Cardiac muscle cell (in vitro differentiated cells and primary cell): ENCODE data around the gene PXMP2. TPM values are rescaled to one million over a fixed set of nuclear protein-coding genes. Genes with fewer than 3 reads are reported as not detected.
A peak's percentile ranks its signal among the peaks of the same experiment; 100 is the strongest.

Source experiments
- DNase-seq, 2 donors: peaks; one replicate each; pipeline versions ENCODE4 v3.0.0 to v3.0.0-alpha.2; 2010 to 2017; ENCODE audit warnings: low read depth in 1 of 2, low spot score in 1 of 2
- H3K27ac ChIP-seq: fragments of 200-600 bp; sonication (generic); 2 replicates; pipeline ENCODE4 v1.5.1; 2016
- H3K27me3 ChIP-seq: fragments of 200-600 bp; sonication (generic); 2 replicates; pipeline ENCODE4 v1.6.0; 2016; ENCODE audit warnings: control low read depth
- H3K36me3 ChIP-seq: fragments of 200-600 bp; sonication (generic); 2 replicates; pipeline ENCODE4 v1.5.1; 2016; ENCODE audit warnings: control low read depth
- H3K4me1 ChIP-seq: fragments of 200-600 bp; sonication (generic); 2 replicates; pipeline ENCODE4 v1.8.1; 2017; ENCODE audit warnings: low read depth, mild to moderate bottlenecking, mixed run types
- H3K4me3 ChIP-seq: fragments of 200-600 bp; sonication (generic); 2 replicates; pipeline ENCODE4 v1.5.1; 2016; ENCODE audit warnings: mild to moderate bottlenecking
- H3K9me3 ChIP-seq: fragments of 200-600 bp; sonication (generic); 2 replicates; pipeline ENCODE4 v1.5.1; 2017; ENCODE audit warnings: low read depth, mild to moderate bottlenecking, control low read depth
- polyA plus RNA-seq: library from polyadenylated mRNA; unstranded; fragments of >200 nt; fragmentation: Nextera tagmentation; extraction: Ambion mirVana; gene quantifications from 2 replicates; pipeline ENCODE4 v1.2.1, GENCODE V29; 2016
- total RNA-seq: library from RNA; depleted of rRNA; stranded (reverse); fragments of >200 nt; gene quantifications from 2 replicates; pipeline ENCODE4 v1.2.3, GENCODE V29; 2016
- TF ChIP-seq, protein P1 (sequence below): IDR thresholded peaks from 2 replicates; pipeline ENCODE4 v1.5.1; 2012; ENCODE audit warnings: low read depth, mild to moderate bottlenecking, low read length

PXMP2 gene
- total and polyA plus RNA-seq, 2 experiments from 2014 or later, result 41.6 to 111 TPM

GRCh38 chr12:132672116-132672515 is 15.3 kb upstream of the PXMP2 start:
- peaks cover 17% of the 10 kb centered on the region for H3K36me3 ChIP-seq

GRCh38 chr12:132672678-132673077 is 14.7 kb upstream of the PXMP2 start:
- peak overlapping the region; percentile 23 for H3K27ac ChIP-seq
- TF ChIP-seq, protein P1, sequence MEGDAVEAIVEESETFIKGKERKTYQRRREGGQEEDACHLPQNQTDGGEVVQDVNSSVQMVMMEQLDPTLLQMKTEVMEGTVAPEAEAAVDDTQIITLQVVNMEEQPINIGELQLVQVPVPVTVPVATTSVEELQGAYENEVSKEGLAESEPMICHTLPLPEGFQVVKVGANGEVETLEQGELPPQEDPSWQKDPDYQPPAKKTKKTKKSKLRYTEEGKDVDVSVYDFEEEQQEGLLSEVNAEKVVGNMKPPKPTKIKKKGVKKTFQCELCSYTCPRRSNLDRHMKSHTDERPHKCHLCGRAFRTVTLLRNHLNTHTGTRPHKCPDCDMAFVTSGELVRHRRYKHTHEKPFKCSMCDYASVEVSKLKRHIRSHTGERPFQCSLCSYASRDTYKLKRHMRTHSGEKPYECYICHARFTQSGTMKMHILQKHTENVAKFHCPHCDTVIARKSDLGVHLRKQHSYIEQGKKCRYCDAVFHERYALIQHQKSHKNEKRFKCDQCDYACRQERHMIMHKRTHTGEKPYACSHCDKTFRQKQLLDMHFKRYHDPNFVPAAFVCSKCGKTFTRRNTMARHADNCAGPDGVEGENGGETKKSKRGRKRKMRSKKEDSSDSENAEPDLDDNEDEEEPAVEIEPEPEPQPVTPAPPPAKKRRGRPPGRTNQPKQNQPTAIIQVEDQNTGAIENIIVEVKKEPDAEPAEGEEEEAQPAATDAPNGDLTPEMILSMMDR, result no peak
- DNase-seq, result peak in 1 of 2 donors; percentile 6
- peaks cover 15% of the 10 kb centered on the region for H3K36me3 ChIP-seq
- no peaks in the 10 kb centered on the region for H3K27me3 ChIP-seq
- no peaks in the 10 kb centered on the region for H3K9me3 ChIP-seq
- H3K4me3 ChIP-seq, result no peak overlapping the region
- no peaks in the 10 kb centered on the region for H3K4me1 ChIP-seq

More at GRCh38 chr12:132672116-132672515, 15.3 kb upstream of the PXMP2 start:
- Histone ChIP-seq H3K27ac (no peak overlapping the region), H3K27me3 (no peaks in the 10 kb centered on the region), H3K4me1 (no peaks in the 10 kb centered on the region), H3K4me3 (no peak overlapping the region), H3K9me3 (no peaks in the 10 kb centered on the region)
- no peak for DNase-seq
- TF ChIP-seq, protein P1, result no peak

GRCh38 chr12:132673288-132674179 is 13.9 kb upstream of the PXMP2 start:
- H3K27me3 ChIP-seq, result no peaks in the 10 kb centered on the region
- peaks cover 15% of the 10 kb centered on the region for H3K36me3 ChIP-seq
- TF ChIP-seq, protein P1, result no peak

DNA sequence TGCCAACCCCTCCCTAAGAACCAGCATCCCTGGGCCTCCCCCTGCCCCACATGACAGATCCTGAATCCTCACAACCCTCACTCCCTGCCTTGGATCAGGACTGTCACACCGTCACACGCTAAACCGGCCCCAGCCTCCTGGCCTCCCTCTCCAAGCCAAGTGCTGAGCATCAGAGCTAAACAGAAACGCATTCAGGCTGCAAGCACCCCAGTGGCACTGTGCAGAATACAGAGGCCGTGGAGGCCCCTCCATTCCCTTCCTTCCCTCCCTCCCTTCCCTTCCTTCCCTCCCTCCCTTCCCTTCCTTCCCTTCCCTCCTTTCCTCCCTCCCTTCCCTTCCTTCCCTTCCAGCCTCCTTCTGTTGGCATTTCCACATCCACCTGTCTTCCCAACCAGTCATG is 12.8 kb upstream of the PXMP2 start:
- peaks cover 11% of the 10 kb centered on the region for H3K36me3 ChIP-seq
- H3K27ac ChIP-seq, result no peak overlapping the region
- H3K4me3 ChIP-seq, result no peak overlapping the region
- TF ChIP-seq, protein P1, result no peak
- no peaks in the 10 kb centered on the region for H3K4me1 ChIP-seq
- no peaks in the 10 kb centered on the region for H3K27me3 ChIP-seq
- no peak for DNase-seq
- no peaks in the 10 kb centered on the region for H3K9me3 ChIP-seq

More at GRCh38 chr12:132673288-132674179, 13.9 kb upstream of the PXMP2 start:
- Histone ChIP-seq H3K4me1 (no peaks in the 10 kb centered on the region), H3K9me3 (no peaks in the 10 kb centered on the region), H3K4me3 (no peak overlapping the region), H3K27ac (peak overlapping the region; percentile 23)
- DNase-seq, result no peak

DNA sequence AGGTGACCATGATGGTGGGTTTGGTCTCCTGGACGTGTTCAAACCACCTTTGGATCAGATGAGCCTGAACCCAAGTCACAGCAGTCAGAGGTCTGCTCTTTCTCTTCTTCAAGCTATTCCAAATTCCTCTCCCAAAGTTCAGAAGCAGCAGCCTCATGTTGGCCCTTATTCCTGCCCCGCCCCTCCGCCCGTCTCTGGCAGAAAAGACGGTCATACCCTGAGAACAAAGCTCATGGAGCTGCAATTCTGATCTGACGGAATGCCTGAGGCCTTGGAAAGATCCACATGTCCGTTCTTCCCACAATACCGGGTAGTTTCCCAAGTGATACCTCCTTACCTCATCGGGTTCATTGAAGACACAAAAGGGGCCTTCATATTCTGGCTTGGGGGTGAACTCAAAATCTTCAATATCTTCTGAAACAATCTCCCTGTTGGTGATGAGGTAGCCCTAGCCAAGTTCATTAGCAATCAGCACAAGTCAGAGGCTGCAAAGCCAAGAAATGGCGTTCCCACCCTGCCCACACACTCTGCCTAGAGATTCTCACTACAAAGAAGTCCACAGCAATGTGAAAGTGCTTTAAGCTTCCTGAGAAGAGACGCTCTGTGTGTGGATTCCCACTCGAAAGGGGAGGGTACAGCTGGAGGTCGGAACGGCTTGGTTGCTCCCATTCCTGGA is 11.5 kb upstream of the PXMP2 start:
- Histone ChIP-seq H3K27ac (no peak overlapping the region), H3K4me3 (no peak overlapping the region), H3K4me1 (no peaks in the 10 kb centered on the region), H3K9me3 (no peaks in the 10 kb centered on the region), H3K36me3 (peaks cover 8% of the 10 kb centered on the region), H3K27me3 (no peaks in the 10 kb centered on the region)
- no peak for DNase-seq
- TF ChIP-seq, protein P1, result no peak
